ENCODE measurements around the gene MAPK4. TPM values are rescaled to one million over a fixed set of nuclear protein-coding genes. Genes with fewer than 3 reads are reported as not detected.
"Not testable (repeated sequence)": the region's sequence is repeated elsewhere in the genome, so short reads cannot be mapped to it uniquely, and the experiment has no call there.

The MAPK4 gene
- total RNA-seq, 1 donor from 2014 or later = 7.0 TPM

DNA sequence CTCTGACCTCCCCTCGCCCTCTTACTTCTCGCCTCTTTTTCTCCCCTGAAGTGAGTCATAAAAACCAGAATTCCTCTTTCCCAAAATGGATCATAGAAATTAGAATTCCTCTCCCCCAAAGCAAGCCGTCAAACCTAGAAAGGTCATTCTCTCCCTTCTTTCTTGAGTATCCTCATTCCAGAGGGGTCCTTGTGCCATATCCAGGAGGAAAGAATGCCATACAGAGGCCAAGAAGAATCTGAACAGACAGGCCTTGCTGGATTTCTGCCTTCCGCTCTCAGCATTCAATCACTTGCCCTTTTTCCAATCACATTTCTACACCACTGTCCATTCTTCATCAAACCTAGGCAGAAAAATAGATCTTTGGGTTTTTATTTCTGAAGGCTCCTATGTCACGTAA lies 31.1 kb upstream of the MAPK4 start:
- DNase-seq (no peak), ATAC-seq (no peak)
- TF ChIP-seq, protein P1, sequence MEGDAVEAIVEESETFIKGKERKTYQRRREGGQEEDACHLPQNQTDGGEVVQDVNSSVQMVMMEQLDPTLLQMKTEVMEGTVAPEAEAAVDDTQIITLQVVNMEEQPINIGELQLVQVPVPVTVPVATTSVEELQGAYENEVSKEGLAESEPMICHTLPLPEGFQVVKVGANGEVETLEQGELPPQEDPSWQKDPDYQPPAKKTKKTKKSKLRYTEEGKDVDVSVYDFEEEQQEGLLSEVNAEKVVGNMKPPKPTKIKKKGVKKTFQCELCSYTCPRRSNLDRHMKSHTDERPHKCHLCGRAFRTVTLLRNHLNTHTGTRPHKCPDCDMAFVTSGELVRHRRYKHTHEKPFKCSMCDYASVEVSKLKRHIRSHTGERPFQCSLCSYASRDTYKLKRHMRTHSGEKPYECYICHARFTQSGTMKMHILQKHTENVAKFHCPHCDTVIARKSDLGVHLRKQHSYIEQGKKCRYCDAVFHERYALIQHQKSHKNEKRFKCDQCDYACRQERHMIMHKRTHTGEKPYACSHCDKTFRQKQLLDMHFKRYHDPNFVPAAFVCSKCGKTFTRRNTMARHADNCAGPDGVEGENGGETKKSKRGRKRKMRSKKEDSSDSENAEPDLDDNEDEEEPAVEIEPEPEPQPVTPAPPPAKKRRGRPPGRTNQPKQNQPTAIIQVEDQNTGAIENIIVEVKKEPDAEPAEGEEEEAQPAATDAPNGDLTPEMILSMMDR (IDR thresholded peaks at IDR 0.05) = no peak
- Histone ChIP-seq H3K36me3 (no peaks in the 10 kb centered on the region), H3K4me1 (no peaks in the 10 kb centered on the region), H3K9me3 (peaks cover under 1% of the 10 kb centered on the region), H3K4me3 (no peak overlapping the region), H3K27me3 (no peaks in the 10 kb centered on the region), H3K27ac (no peak overlapping the region)
- intact Hi-C loops (cut with DNase I) = no loop called here

DNA sequence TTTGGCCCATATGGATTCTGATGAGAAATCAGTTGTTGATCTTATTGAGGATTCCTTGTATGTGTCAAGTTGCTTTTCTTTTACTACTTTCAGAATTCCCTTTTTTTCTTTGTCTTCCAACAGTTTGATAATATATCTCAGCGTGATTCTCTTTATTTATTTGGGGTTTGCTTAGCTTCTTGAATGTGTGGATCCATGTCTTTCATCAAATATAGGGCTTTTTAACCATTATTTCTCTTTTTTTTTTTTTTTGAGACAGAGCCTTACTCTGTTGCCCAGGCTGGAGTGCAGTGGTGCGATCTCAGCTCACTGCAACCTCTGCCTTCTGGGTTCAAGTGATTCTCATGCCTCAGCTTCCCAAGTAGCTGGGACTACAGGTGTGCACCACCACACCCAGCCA lies 26.1 kb upstream of the MAPK4 start:
- H3K36me3 ChIP-seq; intact Hi-C loops (cut with DNase I); ATAC-seq: not testable (repeated sequence)

DNA sequence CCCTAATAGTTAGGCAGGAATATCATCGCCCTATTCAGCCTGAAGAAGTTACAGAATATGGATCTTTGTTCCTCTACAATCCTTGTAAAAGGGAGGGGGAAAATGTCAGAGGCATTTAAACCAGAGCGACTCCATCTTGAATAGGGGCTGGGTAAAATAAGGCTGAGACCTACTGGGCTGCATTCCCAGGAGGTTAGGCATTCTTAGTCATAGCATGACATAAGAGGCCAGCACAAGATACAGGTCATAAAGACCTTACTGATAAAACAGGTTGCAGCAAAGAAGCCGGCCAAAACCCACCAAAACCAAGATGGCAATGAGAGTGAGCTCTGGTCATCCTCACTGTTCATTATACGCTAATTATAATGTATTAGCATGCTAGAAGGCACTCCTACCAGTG lies 15.4 kb upstream of the MAPK4 start:
- H3K4me1 ChIP-seq; ATAC-seq; H3K4me3 ChIP-seq; H3K36me3 ChIP-seq; intact Hi-C loops (cut with DNase I); H3K27me3 ChIP-seq; DNase-seq; H3K27ac ChIP-seq; H3K9me3 ChIP-seq: not testable (repeated sequence)

More for the DNA sequence above, 26.1 kb upstream of the MAPK4 start:
- not testable (repeated sequence) for H3K27me3 ChIP-seq, DNase-seq, H3K4me3 ChIP-seq, H3K4me1 ChIP-seq, H3K9me3 ChIP-seq, H3K27ac ChIP-seq

DNA sequence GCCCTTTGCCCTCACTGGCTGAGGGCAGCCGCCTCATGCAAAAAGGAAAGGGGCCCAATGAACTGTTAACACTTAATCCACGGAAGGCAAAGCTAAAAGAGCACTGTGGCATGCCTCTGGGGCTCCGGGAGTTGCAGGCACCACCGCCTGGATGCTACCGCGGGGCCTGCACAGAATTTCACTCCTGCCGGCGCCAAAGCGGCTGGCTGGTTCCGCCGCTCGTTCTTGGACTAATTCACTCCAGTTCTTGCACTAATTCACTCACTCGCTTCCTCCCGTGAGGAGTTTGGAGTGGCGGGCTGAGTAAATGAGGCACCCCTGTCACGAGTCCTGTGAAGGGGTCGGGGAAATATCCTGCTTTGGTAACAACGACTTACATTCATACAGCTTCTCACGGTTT lies 14.0 kb upstream of the MAPK4 start:
- no peaks in the 10 kb centered on the region for H3K36me3 ChIP-seq
- H3K4me1 ChIP-seq = no peaks in the 10 kb centered on the region
- intact Hi-C loops (cut with DNase I) = no loop called here
- ATAC-seq = no peak
- no peak overlapping the region for H3K27ac ChIP-seq
- H3K9me3 ChIP-seq = no peaks in the 10 kb centered on the region
- H3K4me3 ChIP-seq = no peak overlapping the region
- DNase-seq = no peak
- no peaks in the 10 kb centered on the region for H3K27me3 ChIP-seq
- TF ChIP-seq, protein P1 (IDR thresholded peaks at IDR 0.05) = no peak

DNA sequence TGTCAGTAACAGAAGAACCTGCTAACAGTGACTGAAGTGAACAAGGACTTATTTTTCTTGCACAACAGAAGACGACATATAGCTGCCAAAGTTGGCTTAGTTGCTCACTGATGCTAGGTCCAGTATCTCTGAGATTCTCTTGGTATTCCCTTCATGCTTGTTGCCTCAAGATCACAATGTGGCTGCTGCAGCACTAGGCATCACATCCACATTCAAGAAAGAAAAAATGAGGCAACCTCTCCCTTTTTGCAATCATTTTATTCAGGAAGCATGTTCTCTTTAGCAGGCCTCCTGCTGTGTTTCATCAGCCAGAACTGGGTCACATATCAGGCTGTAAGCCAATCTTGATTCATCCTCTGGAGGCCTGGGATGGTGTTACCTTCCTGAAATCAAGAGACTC lies 11.7 kb upstream of the MAPK4 start:
- DNase-seq (no peak), ATAC-seq (no peak)
- H3K4me3 ChIP-seq = no peak overlapping the region
- no peaks in the 10 kb centered on the region for H3K27me3 ChIP-seq
- no peaks in the 10 kb centered on the region for H3K36me3 ChIP-seq
- no peak overlapping the region for H3K27ac ChIP-seq
- H3K4me1 ChIP-seq = no peaks in the 10 kb centered on the region
- intact Hi-C loops (cut with DNase I) = no loop called here
- TF ChIP-seq, protein P1 (IDR thresholded peaks at IDR 0.05) = no peak
- H3K9me3 ChIP-seq = no peaks in the 10 kb centered on the region

DNA sequence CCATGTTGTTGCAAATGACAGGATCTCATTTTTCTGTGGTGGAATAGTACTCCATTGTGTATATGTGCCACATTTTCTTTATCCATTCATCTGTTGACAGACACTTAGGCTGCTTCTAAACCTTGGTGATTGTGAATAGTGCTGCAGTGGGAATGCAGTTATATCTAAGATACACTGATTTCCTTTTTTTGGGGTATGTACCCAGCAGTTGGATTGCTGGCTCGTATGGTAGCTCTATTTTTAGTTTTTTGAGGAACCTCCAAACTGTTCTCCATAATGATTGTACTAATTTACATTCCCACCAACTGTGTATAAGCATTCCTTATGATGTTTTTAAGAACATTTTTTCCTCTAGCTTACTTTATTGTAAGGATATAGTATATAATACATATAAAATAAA lies 8.2 kb upstream of the MAPK4 start:
- intact Hi-C loops (cut with DNase I); DNase-seq: not testable (repeated sequence)

DNA sequence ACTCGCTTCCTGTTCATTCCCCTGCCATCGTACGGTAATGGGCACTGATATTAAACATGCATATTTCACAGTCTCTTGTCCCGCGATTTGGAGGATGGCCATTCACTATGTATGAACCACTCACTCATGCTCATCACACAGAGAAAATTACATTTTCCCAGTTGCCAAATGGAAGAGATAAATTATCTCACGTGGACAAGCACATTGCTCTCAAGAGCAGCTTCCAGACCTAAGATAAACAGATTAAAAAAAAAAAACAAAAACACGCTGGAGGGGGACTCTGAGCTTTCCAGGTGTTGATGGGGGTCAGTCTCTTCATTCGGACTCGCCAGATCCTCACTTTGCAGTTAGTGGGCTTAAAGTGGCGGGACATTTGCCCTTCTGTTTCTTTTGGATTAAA lies 1.7 kb upstream of the MAPK4 start:
- no peak for DNase-seq
- TF ChIP-seq, protein P1 (IDR thresholded peaks at IDR 0.05) = no peak
- H3K27ac ChIP-seq = no peak overlapping the region
- ATAC-seq = no peak
- H3K9me3 ChIP-seq = no peaks in the 10 kb centered on the region
- H3K36me3 ChIP-seq = no peaks in the 10 kb centered on the region
- peaks cover 12% of the 10 kb centered on the region for H3K4me1 ChIP-seq
- H3K27me3 ChIP-seq = peaks cover 25% of the 10 kb centered on the region
- intact Hi-C loops (cut with DNase I) = no loop called here
- no peak overlapping the region for H3K4me3 ChIP-seq

More for the DNA sequence above, 8.2 kb upstream of the MAPK4 start:
- H3K9me3 ChIP-seq, ATAC-seq, H3K27ac ChIP-seq, H3K4me1 ChIP-seq, H3K36me3 ChIP-seq, H3K27me3 ChIP-seq, H3K4me3 ChIP-seq: not testable (repeated sequence)

All from upper lobe of right lung (tissue), 1 donor.